Measurements from ENCODE around the gene FGFRL1.

FGFRL1 gene

GRCh38 chr4:1011022-1011665 lies at the start of gene FGFRL1:
Gene FGFRL1, plus strand, starts transcription at chr4:1011626. Its CDS starts 860 bp downstream, at chr4:1012486.
- peak; percentile 62 to 83 for DNase-seq

DNA sequence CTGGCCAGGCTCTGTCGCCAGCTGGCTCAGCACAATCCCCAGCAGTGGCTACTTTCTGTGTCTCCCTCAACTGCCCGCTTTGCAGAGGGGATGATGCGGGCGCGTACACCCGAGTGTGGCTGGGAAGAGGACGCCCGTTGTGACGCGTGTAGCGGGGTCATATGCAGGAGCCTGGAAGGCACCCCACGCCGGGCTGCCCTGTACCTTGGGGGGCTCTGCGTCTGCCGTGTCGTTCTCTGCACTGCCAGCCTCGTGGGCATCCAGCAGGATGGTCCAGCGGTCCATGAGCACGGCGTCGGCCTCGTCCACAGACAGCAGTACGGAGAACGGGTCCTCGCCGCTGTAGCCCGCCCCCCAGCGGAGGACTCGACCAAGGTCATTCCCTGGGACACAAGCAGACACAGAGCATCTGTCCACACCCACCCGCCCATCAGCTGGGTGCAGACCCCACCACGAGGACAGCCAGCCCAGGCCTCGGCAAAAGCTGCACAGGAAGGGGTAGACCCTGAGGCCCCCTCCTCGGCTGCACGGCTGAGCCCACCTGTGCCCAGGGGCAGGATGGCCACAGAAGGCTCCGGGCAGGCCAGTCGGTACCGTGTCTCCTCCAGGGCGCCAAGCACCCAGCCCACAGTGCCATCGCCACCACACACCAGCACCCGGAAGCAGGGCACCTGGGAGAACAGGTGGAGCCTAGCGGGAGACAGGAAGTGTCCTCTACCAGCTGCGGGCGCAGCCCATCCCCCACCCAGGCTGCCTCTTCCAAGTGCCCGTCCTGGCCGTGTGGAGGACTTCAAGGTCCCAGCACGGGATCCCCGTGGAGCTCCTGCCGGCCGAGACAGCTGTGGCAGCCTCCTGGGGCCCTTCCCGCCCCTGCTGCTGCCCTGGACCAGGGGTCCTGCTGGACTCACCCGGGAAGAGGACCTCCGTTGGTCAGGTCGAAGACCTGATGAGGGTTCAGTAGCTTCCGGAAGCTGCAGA lies 48.9 kb upstream of the FGFRL1 start:
- no peak for DNase-seq

DNA sequence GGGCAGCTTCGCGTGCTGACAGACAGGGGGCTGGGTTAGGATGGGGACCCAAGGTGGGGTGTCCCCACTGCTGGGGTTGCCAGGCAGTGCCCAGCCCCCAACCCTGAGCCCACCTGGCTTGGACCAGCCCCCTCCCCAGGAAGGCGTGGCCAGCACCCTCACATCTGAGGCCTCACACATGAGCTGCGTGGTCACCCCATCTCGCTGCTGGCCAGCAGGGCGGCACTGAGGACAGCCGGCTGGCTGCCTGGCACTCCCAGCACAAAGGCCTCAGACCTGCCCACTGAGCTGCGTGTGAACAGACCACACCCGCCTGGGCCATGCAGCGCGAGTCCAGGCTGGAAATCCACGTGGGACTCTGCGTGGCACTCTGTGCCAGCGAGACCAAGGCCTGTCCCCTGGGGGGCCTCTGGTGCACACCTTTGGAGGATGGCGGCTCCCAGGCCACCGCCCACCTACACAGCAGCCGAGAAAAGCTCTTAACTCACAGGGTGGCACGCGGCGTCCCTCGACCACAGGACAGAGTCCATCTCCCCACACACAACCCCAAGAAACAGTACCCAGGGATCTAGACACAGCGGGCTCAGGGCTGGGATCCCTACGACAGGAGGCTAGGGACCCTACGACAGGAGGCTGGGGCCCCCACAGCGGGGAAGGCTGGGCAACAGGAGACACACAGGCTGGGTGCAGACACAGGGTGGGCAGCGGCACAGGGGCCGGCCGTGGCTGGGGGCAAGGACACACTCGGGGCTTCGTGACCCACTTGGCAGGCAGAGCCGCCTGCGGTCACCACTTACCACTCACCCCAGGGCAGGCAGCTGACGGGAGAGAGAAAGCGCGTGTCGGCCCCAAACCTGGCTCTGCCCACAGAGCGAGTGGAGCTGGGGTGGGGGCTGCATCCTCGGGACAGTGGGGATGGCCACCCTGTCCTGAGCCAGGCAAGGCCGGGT lies 47.9 kb upstream of the FGFRL1 start:
- no peak for DNase-seq

DNA sequence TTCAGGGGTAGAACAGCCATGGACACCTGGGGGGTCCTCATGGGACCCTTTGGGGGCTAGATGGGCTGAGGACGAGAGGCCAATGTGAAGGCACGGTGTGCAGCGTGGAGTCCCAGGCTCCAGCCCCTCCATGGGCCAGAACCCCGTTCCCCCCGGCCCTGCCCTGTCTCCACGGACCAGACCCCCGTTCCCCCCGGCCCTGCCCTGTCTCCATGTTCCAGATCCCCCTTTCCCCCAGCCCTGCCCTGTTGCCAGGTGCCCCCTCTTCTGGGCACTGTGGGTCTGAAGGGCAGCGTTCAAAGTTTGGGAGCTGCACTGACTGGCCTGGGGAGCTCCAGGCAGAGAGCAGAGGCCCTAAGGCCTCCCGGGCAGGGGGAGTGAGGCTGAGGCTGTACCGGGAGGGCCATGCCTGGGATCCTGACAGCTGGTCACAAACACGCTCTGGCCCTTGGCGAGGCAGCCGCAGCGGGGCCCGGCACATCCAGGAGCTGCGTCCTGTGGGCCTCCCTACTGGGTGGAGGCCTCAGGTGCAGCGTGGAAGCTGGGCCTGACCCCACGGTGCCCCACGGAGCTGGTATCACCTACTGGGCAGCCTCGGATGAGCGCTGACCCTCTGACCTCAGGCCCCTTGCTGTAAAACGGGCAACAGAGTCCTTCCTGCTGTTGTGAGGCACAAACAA lies 46.9 kb upstream of the FGFRL1 start:
- DNase-seq: no peak

GRCh38 chr4:965048-965765 lies 46.2 kb upstream of the FGFRL1 start:
- DNase-seq: no peak

- no peak for DNase-seq
Observed at GRCh38 chr4:965766-966134, 45.7 kb upstream of the FGFRL1 start.

- DNase-seq: no peak
Observed at GRCh38 chr4:966266-967112, 44.9 kb upstream of the FGFRL1 start.

- DNase-seq: no peak
Observed at GRCh38 chr4:967113-968104, 44.0 kb upstream of the FGFRL1 start.

DNA sequence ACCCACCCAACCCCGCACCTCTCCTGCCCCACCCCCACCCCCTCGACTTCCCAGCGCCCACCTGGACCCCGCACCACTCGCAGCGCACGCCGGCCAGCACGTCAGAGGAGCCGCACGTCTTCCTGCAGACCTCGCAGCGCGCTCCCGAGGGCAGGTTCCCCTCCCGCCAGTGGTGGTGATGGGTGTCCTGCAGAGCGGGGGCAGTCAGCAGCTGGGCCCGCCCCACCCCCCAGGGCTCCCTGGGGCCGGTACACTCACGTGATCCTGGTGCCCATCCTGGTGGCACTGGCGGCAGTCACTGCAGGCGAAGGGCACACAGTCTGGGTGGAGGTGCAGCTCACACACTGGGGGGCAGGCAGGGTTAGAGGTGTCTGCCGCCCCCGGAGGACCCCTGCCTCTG lies 43.2 kb upstream of the FGFRL1 start:
- DNase-seq: no peak

- no peak for DNase-seq
Observed at GRCh38 chr4:968621-969394, 42.6 kb upstream of the FGFRL1 start.

DNA sequence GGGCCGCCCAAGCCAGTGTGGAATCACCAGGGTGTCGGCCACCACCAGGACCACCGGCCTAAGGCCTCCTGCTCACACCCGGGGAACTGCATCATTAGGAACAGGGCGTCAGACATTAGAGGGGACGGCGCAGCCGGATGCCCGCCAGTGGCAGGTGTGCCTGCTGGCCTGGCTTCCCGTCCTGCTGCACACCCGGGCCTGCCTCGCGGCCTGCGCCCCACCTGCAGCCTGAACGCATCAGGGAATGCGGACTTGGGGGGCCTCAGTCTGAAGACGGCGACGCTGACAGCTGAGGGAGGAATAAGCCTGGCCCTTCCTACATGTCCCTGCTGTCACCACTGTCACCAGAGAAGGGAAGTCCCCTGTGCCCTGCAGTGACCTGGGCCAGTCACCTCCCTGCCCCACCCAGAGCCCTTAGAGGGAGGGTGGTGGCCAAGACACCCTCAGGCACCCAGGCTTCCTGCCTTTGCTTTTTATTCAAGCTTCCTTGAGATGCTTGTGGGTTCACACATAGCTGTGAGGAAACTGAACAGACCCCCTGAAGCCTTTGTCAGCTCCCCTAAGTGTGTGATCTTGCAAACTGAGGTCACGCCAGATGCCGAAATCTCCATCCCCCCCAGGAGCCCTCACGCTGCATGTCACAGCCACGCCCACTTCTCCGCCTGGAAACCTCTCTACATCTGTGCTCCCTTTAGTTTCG lies 41.2 kb upstream of the FGFRL1 start:
- DNase-seq: no peak

- DNase-seq: no peak
Observed at GRCh38 chr4:970854-971520, 40.4 kb upstream of the FGFRL1 start.

- DNase-seq: no peak
Observed at GRCh38 chr4:971666-972500, 39.5 kb upstream of the FGFRL1 start.

GRCh38 chr4:972651-973424 lies 38.6 kb upstream of the FGFRL1 start:
- no peak for DNase-seq
